CD4-positive, alpha-beta memory T cell (primary cell): Measurements from ENCODE around the gene SLC23A2. TPM values are rescaled to one million over a fixed set of nuclear protein-coding genes. Genes with fewer than 3 reads are reported as not detected.

Experiments used
- CTCF ChIA-PET: fragments of 350-600 bp; sonication (Branson Sonifier 250); formaldehyde crosslinking; loops from one replicate; lab custom pipeline; 2021; ENCODE audit warnings: inconsistent platforms; ENCODE audit not compliant: partially characterized antibody; lab: Charles Lee
- POLR2A ChIA-PET: fragments of 350-600 bp; sonication (Branson Sonifier 250); formaldehyde crosslinking; loops from one replicate; lab custom pipeline; 2021; ENCODE audit not compliant: partially characterized antibody; lab: Charles Lee
- DNase-seq, 5 donors: peaks; one replicate each; pipeline versions ENCODE4 v3.0.0 to v3.0.0-alpha.2; 2020 to 2022; ENCODE audit warnings: mixed read lengths in 1 of 5
- H3K27ac ChIP-seq: one replicate; pipeline ENCODE4 v1.7.0; 2013; ENCODE audit warnings: low read depth, low read length
- H3K27me3 ChIP-seq: 2 replicates; pipeline ENCODE4 v1.7.0; 2013; ENCODE audit warnings: mild to moderate bottlenecking, low read length, moderate library complexity; ENCODE audit not compliant: insufficient read depth
- H3K36me3 ChIP-seq: 2 replicates; pipeline ENCODE4 v1.7.0; 2013; ENCODE audit warnings: mild to moderate bottlenecking, low read length, moderate library complexity; ENCODE audit not compliant: insufficient read depth
- H3K4me1 ChIP-seq: 2 replicates; pipeline ENCODE4 v1.7.0; 2013; ENCODE audit warnings: mild to moderate bottlenecking, low read length, moderate library complexity; ENCODE audit not compliant: insufficient read depth
- H3K4me3 ChIP-seq, 2 donors: one replicate each; pipeline ENCODE4 v1.7.0; 2013; ENCODE audit warnings: low read length in 2 of 2, mild to moderate bottlenecking in 1 of 2
- H3K9me3 ChIP-seq, 2 donors: one replicate each; pipeline ENCODE4 v1.7.0; 2013; ENCODE audit warnings: low read length in 2 of 2, control low read depth in 1 of 2; ENCODE audit not compliant: control insufficient read depth in 1 of 2
- H3K27ac Mint-ChIP-seq, 7 donors: one replicate each; pipeline ENCODE4 v1.8.0; 2020 to 2021; ENCODE audit warnings: mixed read lengths in 7 of 7, mild to moderate bottlenecking in 6 of 7, inconsistent platforms in 3 of 7, moderate library complexity in 3 of 7
- H3K27me3 Mint-ChIP-seq, 2 donors: one replicate each; pipeline ENCODE4 v1.8.0; 2020 to 2021; ENCODE audit warnings: mixed read lengths in 2 of 2
- H3K36me3 Mint-ChIP-seq, 2 donors: one replicate each; pipeline ENCODE4 v1.8.0; 2020 to 2021; ENCODE audit warnings: mixed read lengths in 2 of 2, inconsistent platforms in 1 of 2, mild to moderate bottlenecking in 1 of 2
- H3K4me1 Mint-ChIP-seq, 4 donors: one replicate each; pipeline ENCODE4 v1.8.0; 2020 to 2021; ENCODE audit warnings: mixed read lengths in 4 of 4, mild to moderate bottlenecking in 1 of 4
- H3K4me3 Mint-ChIP-seq, 8 donors: one replicate each; pipeline ENCODE4 v1.8.0; 2020 to 2021; ENCODE audit warnings: mixed read lengths in 8 of 8, mild to moderate bottlenecking in 7 of 8, moderate library complexity in 6 of 8, inconsistent platforms in 3 of 8
- H3K9me3 Mint-ChIP-seq, 8 donors: one replicate each; pipeline ENCODE4 v1.8.0; 2020 to 2021; ENCODE audit warnings: mixed read lengths in 8 of 8, mild to moderate bottlenecking in 5 of 8, inconsistent platforms in 3 of 8, moderate library complexity in 1 of 8
- intact Hi-C: fragments of 100-400 bp; cut with micrococcal nuclease; formaldehyde crosslinking; loops from one replicate; pipeline ENCODE4 v1.15.1; 2023
- polyA plus RNA-seq, 2 donors: library from polyadenylated mRNA; unstranded; fragments of 300-500 nt; fragmentation: Illumina TruSeq; gene quantifications; one replicate each; pipeline ENCODE4 v1.2.3, GENCODE V29; 2021
- total RNA-seq, 2 experiments: library from RNA; stranded (reverse); gene quantifications; one replicate each; pipeline ENCODE4 v1.2.3, GENCODE V29; 2021

SLC23A2 gene
- total and polyA plus RNA-seq, 4 experiments from 2014 or later = 4.3 to 22.6 (median 16.6) TPM

DNA sequence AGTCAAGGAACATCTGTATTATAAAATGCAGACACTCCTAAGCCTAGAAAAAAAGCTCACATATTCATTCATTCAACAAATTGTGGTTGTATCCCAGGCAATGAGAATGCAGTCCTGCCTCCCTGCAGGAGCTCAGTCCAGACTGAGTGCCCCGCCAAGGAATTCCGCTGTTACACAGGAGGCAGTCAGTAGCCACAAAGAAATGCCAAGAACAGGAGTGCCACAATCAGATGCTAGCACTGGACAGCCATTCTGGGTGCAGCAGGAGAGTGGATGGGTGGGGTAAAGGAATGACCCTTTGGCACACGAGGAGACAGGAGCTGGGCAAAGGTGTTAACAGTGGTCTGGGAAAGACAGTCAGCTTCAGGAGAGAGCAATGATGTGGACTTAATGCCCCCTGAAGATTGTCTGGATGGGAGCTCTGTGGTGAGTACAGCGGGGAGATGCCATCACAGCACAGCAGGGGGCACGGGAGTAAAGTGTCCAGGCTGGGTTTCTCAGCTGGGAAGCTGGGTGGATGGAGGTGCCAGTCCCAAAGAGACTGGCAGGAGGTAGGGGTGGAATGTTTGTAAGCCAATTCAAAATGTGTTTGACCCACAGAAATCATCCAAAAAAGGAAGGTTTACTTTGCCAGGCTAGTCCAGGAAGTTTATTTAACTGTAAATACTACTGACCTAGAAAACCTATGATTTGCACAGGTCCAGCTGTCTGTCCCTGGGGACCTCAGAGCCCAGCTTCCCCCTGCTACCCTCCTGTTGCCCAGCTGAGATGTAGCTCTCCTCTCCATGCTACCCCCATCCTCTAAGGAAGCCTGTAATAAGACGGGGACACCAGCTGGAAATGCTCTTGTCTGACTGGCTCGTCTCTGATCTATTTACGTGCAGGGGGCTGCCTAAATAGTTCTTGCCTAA lies 84.1 kb downstream of the SLC23A2 start:
- Mint-ChIP-seq H3K4me3 (no peak overlapping the region), H3K27me3 (no peaks in the 10 kb centered on the region), H3K36me3 (peaks cover 10 to 13% of the 10 kb centered on the region in 2 donors), H3K9me3 (no peaks in the 10 kb centered on the region), H3K27ac (peak overlapping the region in 4 of 7 donors; percentile 10 to 79 (median 46)), H3K4me1 (peaks cover 6 to 25% (median 13%) of the 10 kb centered on the region in 4 donors)
- Histone ChIP-seq H3K27me3 (no peaks in the 10 kb centered on the region), H3K4me3 (no peak overlapping the region), H3K9me3 (no peaks in the 10 kb centered on the region), H3K36me3 (no peaks in the 10 kb centered on the region), H3K27ac (no peak overlapping the region), H3K4me1 (peaks cover 5% of the 10 kb centered on the region)
- intact Hi-C loops = no loop called here
- DNase-seq = no peak
- POLR2A ChIA-PET = interaction anchor here (0.6 kb wide), 1 partner anchor 21 kb away, joined by 3 read pairs; no protein-coding TSS in a partner anchor
- CTCF ChIA-PET = interaction anchor here (1.3 kb wide), 1 partner anchor 33 kb away, joined by 4 read pairs; no protein-coding TSS in a partner anchor

DNA sequence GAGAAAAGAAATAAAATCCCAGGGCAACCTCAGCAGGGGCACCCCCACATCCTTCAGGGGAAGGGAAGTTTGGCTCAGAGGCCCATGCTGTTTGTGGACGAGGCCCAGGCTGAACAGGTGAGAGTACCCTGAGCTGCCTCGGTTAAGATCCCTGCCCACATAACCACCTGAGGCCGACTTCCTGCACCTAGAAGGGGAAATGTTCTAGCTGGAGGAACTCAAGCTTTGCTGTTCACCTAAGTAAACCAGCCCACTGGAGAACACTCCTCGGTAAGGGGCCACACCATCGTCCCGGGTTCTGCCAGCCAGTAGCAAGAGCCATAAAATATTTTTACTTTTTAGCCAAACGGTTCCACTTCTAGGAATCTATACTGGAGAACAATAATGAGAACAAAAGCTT lies 88.2 kb downstream of the SLC23A2 start:
- H3K9me3 ChIP-seq = no peaks in the 10 kb centered on the region
- Mint-ChIP-seq H3K36me3 (peaks cover 22 to 24% of the 10 kb centered on the region in 2 donors), H3K27me3 (no peaks in the 10 kb centered on the region), H3K9me3 (no peaks in the 10 kb centered on the region), H3K27ac (peak overlapping the region in 1 of 7 donors; percentile 24), H3K4me1 (peaks cover 4 to 29% (median 8%) of the 10 kb centered on the region in 4 donors), H3K4me3 (no peak overlapping the region)
- POLR2A ChIA-PET = interaction anchor here (0.9 kb wide), 1 partner anchor 64 kb away, joined by 3 read pairs; no protein-coding TSS in a partner anchor
- CTCF ChIA-PET = no interaction called here
- no peaks in the 10 kb centered on the region for H3K36me3 ChIP-seq
- no peaks in the 10 kb centered on the region for H3K27me3 ChIP-seq
- H3K4me3 ChIP-seq = no peak overlapping the region
- intact Hi-C loops = no loop called here
- DNase-seq = no peak
- H3K4me1 ChIP-seq = peaks cover 5% of the 10 kb centered on the region
- no peak overlapping the region for H3K27ac ChIP-seq

- Mint-ChIP-seq H3K9me3 (no peaks in the 10 kb centered on the region), H3K4me3 (peak overlapping the region in 2 of 8 donors; percentile 23 to 39), H3K4me1 (peaks cover 4 to 26% (median 8%) of the 10 kb centered on the region in 4 donors), H3K27me3 (no peaks in the 10 kb centered on the region), H3K36me3 (peaks cover 24 to 28% of the 10 kb centered on the region in 2 donors), H3K27ac (peak overlapping the region in 2 of 7 donors; percentile 23 to 24)
- Histone ChIP-seq H3K27ac (no peak overlapping the region), H3K4me1 (peaks cover 5% of the 10 kb centered on the region), H3K4me3 (no peak overlapping the region), H3K27me3 (no peaks in the 10 kb centered on the region), H3K36me3 (no peaks in the 10 kb centered on the region), H3K9me3 (no peaks in the 10 kb centered on the region)
- POLR2A ChIA-PET = interaction anchor here (0.7 to 0.9 kb wide), 2 partner anchors 65 to 140 kb away, joined by 3 read pairs; no protein-coding TSS in a partner anchor
- CTCF ChIA-PET = no interaction called here
- DNase-seq = no peak
- intact Hi-C loops = no loop called here
These were observed 88.7 kb downstream of the SLC23A2 start for GRCh38 chr20:4912380-4913142.

- no peaks in the 10 kb centered on the region for H3K27me3 ChIP-seq
- peaks cover 25 to 33% of the 10 kb centered on the region in 2 donors for H3K36me3 Mint-ChIP-seq
- no peak overlapping the region for H3K4me3 Mint-ChIP-seq
- ChIA-PET POLR2A (interaction anchor here (0.5 kb wide), 1 partner anchor 177 kb away, joined by 4 read pairs; no protein-coding TSS in a partner anchor), CTCF (no interaction called here)
- H3K27me3 Mint-ChIP-seq = no peaks in the 10 kb centered on the region
- no peaks in the 10 kb centered on the region for H3K9me3 Mint-ChIP-seq
- intact Hi-C loops = no loop called here
- H3K27ac Mint-ChIP-seq = no peak overlapping the region
- H3K9me3 ChIP-seq = no peaks in the 10 kb centered on the region
- H3K4me3 ChIP-seq = no peak overlapping the region
- peaks cover 4 to 19% (median 10%) of the 10 kb centered on the region in 4 donors for H3K4me1 Mint-ChIP-seq
- H3K4me1 ChIP-seq = peaks cover 5% of the 10 kb centered on the region
- DNase-seq = no peak
- no peaks in the 10 kb centered on the region for H3K36me3 ChIP-seq
- H3K27ac ChIP-seq = no peak overlapping the region
These were observed 90.4 kb downstream of the SLC23A2 start for GRCh38 chr20:4910951-4911350.

DNA sequence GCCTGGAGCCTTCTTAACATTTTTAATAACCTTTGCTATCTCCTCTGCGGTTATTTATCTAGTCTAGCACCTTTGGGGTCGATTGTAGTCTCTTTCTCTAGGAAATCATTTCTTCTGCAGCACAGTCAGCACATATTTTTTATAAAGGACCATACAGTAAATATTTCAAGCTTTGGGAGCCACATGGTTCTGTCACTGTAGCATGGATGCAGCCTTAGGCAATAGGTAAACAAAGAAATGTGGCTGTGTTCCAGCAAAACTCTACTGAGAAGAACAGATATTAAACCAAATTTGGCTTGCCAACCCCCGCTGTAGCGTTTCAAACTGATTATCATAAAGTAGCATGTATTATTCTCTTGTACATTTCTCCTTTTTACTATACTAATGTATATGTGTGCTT lies 95.7 kb downstream of the SLC23A2 start:
- Histone ChIP-seq H3K27me3 (no peaks in the 10 kb centered on the region), H3K4me1 (no peaks in the 10 kb centered on the region), H3K36me3 (peaks cover 9% of the 10 kb centered on the region), H3K4me3 (no peak overlapping the region), H3K27ac (no peak overlapping the region), H3K9me3 (no peaks in the 10 kb centered on the region)
- intact Hi-C loops = no loop called here
- Mint-ChIP-seq H3K4me1 (peaks cover 0 to 6% (median 2%) of the 10 kb centered on the region in 4 donors), H3K36me3 (peaks cover 29 to 42% of the 10 kb centered on the region in 2 donors), H3K27me3 (no peaks in the 10 kb centered on the region), H3K4me3 (no peak overlapping the region), H3K27ac (peak overlapping the region in 1 of 7 donors; percentile 17), H3K9me3 (no peaks in the 10 kb centered on the region)
- DNase-seq = no peak
- ChIA-PET POLR2A (no interaction called here), CTCF (interaction anchor here (1.2 kb wide), 1 partner anchor 50 kb away, joined by 3 read pairs; no protein-coding TSS in a partner anchor)

GRCh38 chr20:4905195-4905594 lies 96.1 kb downstream of the SLC23A2 start:
- Histone ChIP-seq H3K4me3 (no peak overlapping the region), H3K4me1 (no peaks in the 10 kb centered on the region), H3K27me3 (no peaks in the 10 kb centered on the region), H3K27ac (no peak overlapping the region), H3K36me3 (peaks cover 11% of the 10 kb centered on the region), H3K9me3 (no peaks in the 10 kb centered on the region)
- Mint-ChIP-seq H3K27me3 (no peaks in the 10 kb centered on the region), H3K4me3 (no peak overlapping the region), H3K27ac (no peak overlapping the region), H3K36me3 (peaks cover 32 to 43% of the 10 kb centered on the region in 2 donors), H3K4me1 (peaks cover 0 to 6% (median 2%) of the 10 kb centered on the region in 4 donors), H3K9me3 (no peaks in the 10 kb centered on the region)
- ChIA-PET POLR2A (no interaction called here), CTCF (no interaction called here)
- intact Hi-C loops = no loop called here
- DNase-seq = no peak
